ENCODE data around the gene TSPAN2.

TSPAN2 gene

DNA sequence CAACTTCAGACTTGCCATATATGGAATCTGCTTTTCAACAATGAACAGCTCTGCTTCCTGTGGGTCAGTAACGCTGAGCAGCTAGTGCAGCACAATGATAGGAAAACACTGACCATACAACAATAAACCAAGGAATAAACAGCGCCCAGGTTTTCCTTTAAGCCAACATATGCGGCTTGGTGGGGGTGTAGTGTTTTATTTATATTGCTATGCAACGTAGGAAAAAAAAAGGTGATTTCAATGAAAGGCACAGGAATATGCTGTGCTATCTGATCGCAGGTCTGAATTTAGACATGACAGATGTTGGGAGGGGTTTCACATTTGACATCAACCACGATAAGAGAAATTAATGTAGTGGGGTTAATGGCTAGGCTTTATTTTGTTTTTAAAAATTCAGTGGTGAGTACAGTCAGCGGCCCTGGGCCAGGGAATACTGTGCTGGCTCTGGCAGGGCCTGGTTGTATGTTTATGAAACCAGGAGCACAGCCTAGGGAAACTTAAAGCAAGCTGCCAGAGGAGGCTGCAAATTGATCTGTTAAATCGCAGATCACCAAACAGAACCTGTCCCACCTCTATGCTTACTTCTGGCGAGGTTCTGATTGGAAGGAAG, 4.3 kb downstream of the TSPAN2 start:
- TF ChIP-seq, protein P1, sequence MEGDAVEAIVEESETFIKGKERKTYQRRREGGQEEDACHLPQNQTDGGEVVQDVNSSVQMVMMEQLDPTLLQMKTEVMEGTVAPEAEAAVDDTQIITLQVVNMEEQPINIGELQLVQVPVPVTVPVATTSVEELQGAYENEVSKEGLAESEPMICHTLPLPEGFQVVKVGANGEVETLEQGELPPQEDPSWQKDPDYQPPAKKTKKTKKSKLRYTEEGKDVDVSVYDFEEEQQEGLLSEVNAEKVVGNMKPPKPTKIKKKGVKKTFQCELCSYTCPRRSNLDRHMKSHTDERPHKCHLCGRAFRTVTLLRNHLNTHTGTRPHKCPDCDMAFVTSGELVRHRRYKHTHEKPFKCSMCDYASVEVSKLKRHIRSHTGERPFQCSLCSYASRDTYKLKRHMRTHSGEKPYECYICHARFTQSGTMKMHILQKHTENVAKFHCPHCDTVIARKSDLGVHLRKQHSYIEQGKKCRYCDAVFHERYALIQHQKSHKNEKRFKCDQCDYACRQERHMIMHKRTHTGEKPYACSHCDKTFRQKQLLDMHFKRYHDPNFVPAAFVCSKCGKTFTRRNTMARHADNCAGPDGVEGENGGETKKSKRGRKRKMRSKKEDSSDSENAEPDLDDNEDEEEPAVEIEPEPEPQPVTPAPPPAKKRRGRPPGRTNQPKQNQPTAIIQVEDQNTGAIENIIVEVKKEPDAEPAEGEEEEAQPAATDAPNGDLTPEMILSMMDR (IDR thresholded peaks at IDR 0.05): no peak

DNA sequence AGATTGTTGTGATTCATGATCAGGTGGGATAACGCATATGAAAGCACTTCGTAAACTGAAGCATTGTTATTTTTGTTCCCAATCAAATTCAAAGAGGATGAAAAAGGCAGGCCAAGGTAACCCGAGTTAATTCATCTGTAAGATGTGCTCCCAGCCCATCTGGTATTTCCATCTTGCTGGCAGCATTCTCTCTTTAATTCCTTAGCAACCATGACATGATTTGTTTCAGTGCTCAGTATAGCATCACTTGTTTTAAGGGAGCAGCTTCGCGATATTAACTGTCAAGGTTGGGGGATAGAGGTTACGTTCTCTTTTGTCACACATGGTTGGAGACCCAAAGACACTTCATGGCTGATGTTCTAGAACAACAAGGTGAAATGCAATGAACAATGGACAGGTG, 6.4 kb downstream of the TSPAN2 start:
- TF ChIP-seq, protein P1 (IDR thresholded peaks at IDR 0.05): no peak

DNA sequence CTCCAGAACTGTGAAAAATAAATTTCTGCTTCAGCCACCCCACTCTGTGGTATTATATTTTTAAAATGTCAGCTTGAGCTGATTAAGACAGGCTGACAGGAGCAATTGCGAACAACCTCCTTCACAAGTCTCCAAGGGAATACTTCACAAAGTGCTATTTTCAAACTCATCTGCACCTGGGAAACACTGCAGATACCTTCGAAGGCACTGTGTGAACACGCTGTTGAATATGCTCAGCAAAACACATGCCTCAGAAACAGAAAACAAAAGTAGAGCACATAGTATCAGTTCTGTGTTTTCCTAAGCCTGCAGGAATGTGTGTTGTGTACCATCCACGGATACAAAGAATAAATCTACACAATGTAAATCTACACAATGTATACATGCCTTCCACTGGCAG, 10.6 kb downstream of the TSPAN2 start:
- TF ChIP-seq, protein P1 (IDR thresholded peaks at IDR 0.05): no peak

DNA sequence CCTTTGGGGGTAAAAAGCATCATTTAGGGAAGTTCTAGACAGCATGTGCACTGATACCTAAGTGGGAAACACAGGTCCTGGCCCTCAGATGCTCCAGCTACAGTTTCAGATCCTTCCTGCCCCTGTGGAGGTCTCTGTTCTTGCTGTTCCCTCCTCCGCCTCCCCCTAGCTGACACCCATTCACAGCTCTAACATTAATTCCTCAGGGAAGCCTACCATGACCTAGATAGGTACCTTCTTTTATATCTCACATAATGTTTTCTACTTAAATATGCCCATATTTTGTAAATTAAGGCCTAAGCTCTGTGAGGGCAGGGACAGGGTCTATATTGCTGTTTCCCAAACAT, 11.3 kb downstream of the TSPAN2 start:
- TF ChIP-seq, protein P1 (IDR thresholded peaks at IDR 0.05): no peak

DNA sequence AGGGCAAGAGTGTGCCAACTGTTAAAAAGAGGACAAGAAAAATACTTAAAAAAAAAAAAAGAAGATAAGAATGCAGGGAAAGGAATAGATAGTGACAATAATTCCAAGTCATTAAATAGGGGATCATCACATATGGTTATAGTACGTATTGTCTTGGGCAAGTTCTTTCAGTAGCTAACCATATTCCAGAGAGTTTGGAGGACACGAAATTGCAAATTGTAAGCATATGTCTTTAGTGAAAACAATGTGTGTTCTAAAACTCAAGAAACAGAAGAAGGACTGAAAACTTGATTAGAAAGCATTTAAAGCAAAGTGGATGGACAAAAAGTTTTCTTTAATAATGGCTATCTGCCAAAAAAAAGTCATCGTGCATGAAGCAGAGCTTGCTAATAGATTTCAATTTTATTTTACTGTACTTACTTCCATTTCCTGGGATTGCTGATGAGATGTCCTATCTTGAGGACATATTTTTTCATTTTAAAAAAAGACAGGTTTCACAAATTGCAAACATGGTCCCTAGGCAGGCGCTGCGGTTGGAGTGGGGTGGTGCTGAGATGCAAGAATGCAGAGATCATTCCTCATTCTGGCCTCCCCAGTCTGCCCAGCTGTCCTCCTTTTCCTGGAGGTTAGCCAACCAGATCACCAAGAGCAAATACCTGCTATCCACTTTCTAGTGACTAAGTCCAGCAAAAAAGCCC, 11.9 kb downstream of the TSPAN2 start:
- TF ChIP-seq, protein P1 (IDR thresholded peaks at IDR 0.05): no peak

DNA sequence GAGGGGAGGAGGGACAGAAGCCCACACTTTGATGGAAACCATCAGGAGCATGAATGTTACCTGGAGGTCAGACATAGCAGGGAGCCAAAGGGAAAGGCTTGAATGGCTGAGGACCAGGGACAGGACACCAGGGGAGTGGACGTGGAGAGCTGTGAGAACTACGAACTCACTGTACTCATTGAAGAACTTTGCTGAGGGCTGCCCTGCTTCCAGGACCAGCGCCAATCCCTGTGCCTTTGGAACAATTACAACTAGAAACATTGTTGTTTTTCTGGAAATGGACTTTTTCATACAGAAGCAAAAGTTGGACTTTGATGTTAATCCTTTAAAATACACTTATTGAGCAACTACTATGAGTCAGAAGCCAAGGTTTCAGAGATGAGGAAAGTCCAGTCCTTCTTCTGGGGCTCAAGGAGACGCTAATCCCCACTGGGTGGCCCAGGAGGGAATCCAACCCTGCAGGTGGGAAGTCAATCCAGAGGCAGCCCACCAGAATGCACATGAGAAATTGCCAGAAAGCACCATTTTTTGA, 12.9 kb downstream of the TSPAN2 start:
- TF ChIP-seq, protein P1 (IDR thresholded peaks at IDR 0.05): no peak

DNA sequence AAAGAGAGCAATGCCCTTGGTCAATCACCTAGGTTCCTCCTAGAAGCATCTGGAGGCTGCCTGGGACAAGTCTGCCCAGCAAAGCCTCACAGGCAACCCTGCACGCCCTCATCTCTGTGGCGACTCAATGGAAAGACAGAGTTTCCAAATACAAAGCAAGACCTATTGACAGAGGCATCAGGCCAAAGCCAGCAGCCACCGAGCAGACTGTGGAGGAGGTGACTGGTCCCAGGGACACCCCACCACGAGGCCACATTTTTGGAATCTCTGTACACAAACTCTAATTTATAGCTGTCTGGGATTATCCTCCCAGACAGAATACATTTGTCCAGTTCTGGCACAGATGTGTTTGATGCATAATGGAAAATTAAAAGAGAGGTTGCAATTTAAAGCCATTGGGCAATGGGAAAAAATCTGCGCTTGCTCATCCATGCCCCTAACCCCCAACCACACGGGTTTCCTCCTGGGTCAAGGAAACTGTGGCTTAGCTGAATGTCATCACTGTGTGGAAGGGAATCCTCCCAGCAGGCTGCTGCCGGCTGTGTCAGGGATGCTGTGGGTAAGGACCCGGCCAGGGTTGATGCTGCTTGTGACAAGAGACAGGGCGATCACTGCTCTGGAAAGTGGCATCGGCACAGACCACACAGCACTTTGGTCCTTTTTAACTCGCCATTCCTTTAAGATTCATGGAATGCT, 14.3 kb downstream of the TSPAN2 start:
- TF ChIP-seq, protein P1 (IDR thresholded peaks at IDR 0.05): no peak
